ENCODE data around the gene STRA8. TPM values are rescaled to one million over a fixed set of nuclear protein-coding genes. Genes with fewer than 3 reads are reported as not detected.

STRA8 gene
- total and polyA plus RNA-seq, 12 donors = not detected

GRCh38 chr7:135285547-135286233 lies 52.1 kb downstream of the STRA8 start:
- WGBS, 4 donors = 62 to 76% (median 69%) methylated on average over 5 of the region's 5 CpGs

GRCh38 chr7:135286876-135287275 lies 53.2 kb downstream of the STRA8 start:
- intact Hi-C loops (cut with DNase I) = loop anchor here (10.0 kb wide), 2 partner anchors 268 to 358 kb away; partner anchors contain the start of gene NUP205 (in 1 of the 2)
- DNase-seq = no peak
- 84 to 86% (median 85%) methylated on average over 4 of the region's 4 CpGs for WGBS, 4 donors

More at GRCh38 chr7:135285547-135286233, 52.1 kb downstream of the STRA8 start:
- Histone ChIP-seq H3K9me3 (replicated peaks in 1 of 3) (no peaks in the 10 kb centered on the region), H3K4me3 (no peak overlapping the region), H3K27ac (no peak overlapping the region), H3K36me3 (replicated peaks in 1 of 2) (no peaks in the 10 kb centered on the region), H3K27me3 (no peaks in the 10 kb centered on the region), H3K4me1 (replicated peaks in 1 of 2) (peaks cover 0 to 7% of the 10 kb centered on the region in 2 donors)
- intact Hi-C loops (cut with DNase I) = loop anchor here (10.0 kb wide), 2 partner anchors 269 to 359 kb away; partner anchors contain the start of gene NUP205 (in 1 of the 2)
- TF ChIP-seq POLR2A (IDR thresholded peaks at IDR 0.05) (no peak), CTCF (IDR thresholded peaks at IDR 0.05) (no peak)
- no peak for DNase-seq

GRCh38 chr7:135290594-135290993 lies 57.0 kb downstream of the STRA8 start:
- H3K4me3 ChIP-seq = no peak overlapping the region
- no peaks in the 10 kb centered on the region for H3K36me3 ChIP-seq (replicated peaks in 1 of 2)
- 80 to 93% (median 88%) methylated on average over 5 to 7 of the region's 7 CpGs for WGBS, 4 donors
- peak in 1 of 7 donors; percentile 24 for DNase-seq
- H3K27me3 ChIP-seq = no peaks in the 10 kb centered on the region
- no peaks in the 10 kb centered on the region for H3K9me3 ChIP-seq (replicated peaks in 1 of 3)
- TF ChIP-seq POLR2A (IDR thresholded peaks at IDR 0.05) (no peak), CTCF (IDR thresholded peaks at IDR 0.05) (no peak)
- no peak overlapping the region for H3K27ac ChIP-seq
- H3K4me1 ChIP-seq (replicated peaks in 1 of 2) = no peaks in the 10 kb centered on the region
- intact Hi-C loops (cut with DNase I) = no loop called here

More at GRCh38 chr7:135286876-135287275, 53.2 kb downstream of the STRA8 start:
- Histone ChIP-seq H3K4me1 (replicated peaks in 1 of 2) (peaks cover 0 to 1% of the 10 kb centered on the region in 2 donors), H3K9me3 (replicated peaks in 1 of 3) (no peaks in the 10 kb centered on the region), H3K27ac (no peak overlapping the region), H3K27me3 (no peaks in the 10 kb centered on the region), H3K36me3 (replicated peaks in 1 of 2) (no peaks in the 10 kb centered on the region), H3K4me3 (no peak overlapping the region)
- no peak for TF ChIP-seq CTCF (IDR thresholded peaks at IDR 0.05)
- TF ChIP-seq POLR2A (IDR thresholded peaks at IDR 0.05) = no peak

- no peak for TF ChIP-seq POLR2A (IDR thresholded peaks at IDR 0.05)
- no peak for TF ChIP-seq CTCF (IDR thresholded peaks at IDR 0.05)
- DNase-seq = no peak
- Histone ChIP-seq H3K4me3 (no peak overlapping the region), H3K27ac (no peak overlapping the region), H3K36me3 (replicated peaks in 1 of 2) (no peaks in the 10 kb centered on the region), H3K27me3 (no peaks in the 10 kb centered on the region), H3K9me3 (replicated peaks in 1 of 3) (no peaks in the 10 kb centered on the region), H3K4me1 (replicated peaks in 1 of 2) (no peaks in the 10 kb centered on the region)
- 78 to 82% (median 80%) methylated on average over 7 to 8 of the region's 8 CpGs for WGBS, 4 donors
- intact Hi-C loops (cut with DNase I) = no loop called here
Observed at GRCh38 chr7:135291809-135292253, 58.2 kb downstream of the STRA8 start.
